Astrocyte of the spinal cord (primary cell): Measurements from ENCODE around the gene EDEM1.

ENCODE experiments used
- DNase-seq: peaks from one replicate; pipeline ENCODE4 v3.0.0; 2011; ENCODE audit warnings: low read depth, low spot score
- H3K4me3 ChIP-seq: 2 replicates; pipeline ENCODE4 v1.5.1; 2011; ENCODE audit warnings: low read depth, mild to moderate bottlenecking, low read length, moderate library complexity
- CTCF ChIP-seq: IDR thresholded peaks from 2 replicates; pipeline ENCODE4 v1.5.1; 2012; ENCODE audit warnings: low read depth, mild to moderate bottlenecking, low read length, inconsistent platforms
- in situ Hi-C: cut with HindIII; loops from 2 replicates; pipeline ENCODE4 v1.10.0; 2017; ENCODE audit warnings: low sequenced_read_pairs

Gene EDEM1

DNA sequence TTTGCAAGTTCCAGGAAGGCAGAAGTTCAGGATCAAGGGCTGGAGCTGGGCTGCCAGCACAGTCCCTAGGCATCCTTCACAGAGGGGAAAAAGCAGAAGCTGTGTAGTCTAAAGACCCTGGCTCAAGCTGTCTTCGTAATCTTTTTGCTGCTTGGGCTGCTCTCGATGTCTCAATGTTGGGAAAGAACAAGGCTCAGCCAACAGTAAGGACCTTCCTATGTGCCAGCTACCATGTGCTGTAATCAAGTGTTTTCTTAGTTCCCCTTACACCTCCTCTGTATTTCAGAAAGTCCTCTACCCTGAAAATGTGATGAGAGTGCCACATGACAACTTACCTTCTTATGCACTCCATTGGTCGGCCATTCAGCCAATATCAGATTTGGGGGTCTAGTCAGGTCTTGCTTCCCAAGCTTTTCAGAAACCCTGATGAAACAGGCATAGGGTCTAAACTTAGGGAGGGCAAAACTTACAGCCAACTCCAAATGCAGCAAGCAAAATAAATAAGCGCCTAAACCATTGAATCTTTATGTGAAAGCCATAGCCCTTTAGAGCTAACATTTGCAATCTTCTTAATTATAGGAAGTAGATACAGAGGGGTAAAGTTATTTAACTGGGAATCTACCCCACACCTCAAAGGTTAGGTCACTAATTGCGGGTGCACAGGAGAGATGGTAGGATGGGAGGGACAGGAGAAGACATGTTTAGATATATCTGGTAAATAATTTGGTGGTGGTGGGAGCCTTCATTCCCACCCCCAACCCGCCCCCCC is 1.2 kb upstream of the EDEM1 start:
- H3K4me3 ChIP-seq, result peak overlapping the region; percentile 56
- DNase-seq, result no peak
- no peak for TF ChIP-seq CTCF
- in situ Hi-C loops, result no loop called here

DNA sequence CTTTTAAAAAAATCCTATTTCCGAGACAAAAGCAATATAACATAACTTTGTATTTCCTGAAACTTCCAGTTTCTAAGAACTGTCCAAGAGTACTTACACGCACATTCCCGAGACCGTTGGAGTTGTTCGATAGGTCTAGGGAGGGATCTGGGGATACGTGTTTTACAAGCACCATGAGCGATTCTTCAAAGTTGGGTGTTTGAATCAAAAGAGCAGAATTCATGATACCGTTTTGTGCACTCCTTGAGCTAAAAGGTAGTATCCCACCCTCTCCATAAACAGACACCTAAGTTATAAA is 700 bp upstream of the EDEM1 start:
- TF ChIP-seq CTCF, result no peak
- DNase-seq, result peak; percentile 53
- H3K4me3 ChIP-seq, result peak overlapping the region; percentile 56
- in situ Hi-C loops, result no loop called here

DNA sequence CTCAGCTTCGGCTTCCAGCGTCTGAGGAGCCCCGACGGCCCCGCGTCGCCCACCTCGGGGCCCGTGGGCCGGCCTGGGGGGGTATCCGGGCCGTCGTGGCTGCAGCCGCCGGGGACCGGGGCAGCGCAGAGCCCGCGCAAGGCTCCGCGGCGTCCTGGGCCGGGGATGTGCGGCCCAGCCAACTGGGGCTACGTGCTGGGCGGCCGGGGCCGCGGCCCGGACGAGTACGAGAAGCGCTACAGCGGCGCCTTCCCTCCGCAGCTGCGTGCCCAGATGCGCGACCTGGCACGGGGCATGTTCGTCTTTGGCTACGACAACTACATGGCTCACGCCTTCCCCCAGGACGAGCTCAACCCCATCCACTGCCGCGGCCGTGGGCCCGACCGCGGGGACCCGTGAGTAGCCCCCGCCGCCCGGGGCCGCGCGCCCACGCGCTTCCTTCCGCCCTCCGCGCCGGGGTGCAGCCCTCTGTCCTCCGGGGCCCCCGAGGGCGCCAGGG is 462 bp downstream of the EDEM1 start:
- no peak for TF ChIP-seq CTCF
- H3K4me3 ChIP-seq, result peak overlapping the region; percentile 88
- in situ Hi-C loops, result no loop called here
- DNase-seq, result no peak

GRCh38 chr3:5188419-5189221 is 1.1 kb downstream of the EDEM1 start:
- no peak for TF ChIP-seq CTCF
- DNase-seq, result peak; percentile 33
- peak overlapping the region; percentile 88 for H3K4me3 ChIP-seq
- in situ Hi-C loops, result no loop called here

DNA sequence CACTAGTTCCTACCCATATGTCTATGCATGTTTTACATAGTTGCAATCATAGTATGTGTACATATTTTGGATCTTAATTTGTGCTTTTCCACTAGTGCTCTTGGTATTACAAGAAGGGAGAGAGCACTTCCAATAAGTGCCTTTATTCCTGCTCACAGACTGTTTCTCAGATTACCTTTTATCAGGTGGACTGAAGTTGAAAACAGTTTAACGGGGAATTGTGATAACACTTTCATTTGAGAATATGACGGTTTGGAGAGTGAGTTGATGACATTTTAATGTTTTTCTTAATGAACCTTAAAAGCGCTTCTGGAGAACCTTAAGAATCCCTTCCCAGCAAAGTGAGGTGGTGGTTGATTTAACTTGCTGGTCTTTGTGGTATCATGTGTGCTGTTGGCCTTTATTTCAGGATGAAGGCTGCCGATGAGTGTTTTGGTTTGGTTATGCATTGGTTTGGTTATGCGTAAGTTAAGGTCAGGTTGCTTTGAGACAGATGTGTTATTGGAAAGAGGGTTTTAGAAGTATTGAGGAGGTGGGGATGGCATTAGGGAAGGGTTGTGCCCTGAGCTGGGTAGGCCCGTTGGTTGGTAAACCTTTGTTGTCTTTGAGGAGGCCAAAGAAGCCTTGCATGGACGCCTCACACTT is 2.8 kb downstream of the EDEM1 start:
- H3K4me3 ChIP-seq, result no peak overlapping the region
- no peak for TF ChIP-seq CTCF
- DNase-seq, result no peak
- in situ Hi-C loops, result no loop called here

DNA sequence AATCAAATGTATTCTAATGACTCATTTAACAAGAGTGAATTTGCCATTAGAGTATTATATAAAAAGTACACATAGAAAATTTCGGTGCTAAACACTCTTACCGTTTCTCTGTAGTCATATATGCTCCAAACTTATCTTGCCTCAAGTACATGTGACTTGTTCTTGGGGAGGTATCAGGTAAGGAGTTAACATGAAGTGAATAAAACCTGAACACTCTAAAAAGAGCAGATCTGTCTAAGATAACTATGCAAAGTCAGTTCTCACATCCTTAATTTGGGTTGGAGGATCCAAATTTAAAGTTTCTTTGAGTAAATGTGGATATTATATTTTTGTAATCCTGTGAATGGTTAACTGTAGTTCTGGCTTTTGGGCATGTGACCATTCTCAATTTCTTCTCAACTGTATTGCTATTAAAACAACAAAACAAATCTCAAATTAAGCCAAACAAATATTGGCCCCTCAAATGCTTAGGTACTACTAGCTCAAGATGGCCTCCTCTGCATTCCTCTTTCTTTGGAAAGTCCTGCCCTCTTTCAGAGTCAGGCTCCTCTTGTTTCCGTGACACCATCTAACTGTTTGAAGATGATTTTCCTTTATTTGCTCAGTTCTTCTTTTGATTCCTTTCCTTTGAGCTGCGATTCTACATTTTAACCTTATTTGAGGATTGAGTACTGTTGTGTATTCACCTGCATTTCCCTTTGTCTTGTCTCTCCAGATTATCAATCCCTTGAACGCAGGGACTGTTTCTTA is 4.2 kb downstream of the EDEM1 start:
- in situ Hi-C loops, result no loop called here

More for the DNA sequence above, 4.2 kb downstream of the EDEM1 start:
- no peak for DNase-seq
- no peak overlapping the region for H3K4me3 ChIP-seq
- no peak for TF ChIP-seq CTCF
